D721Med (cell line): Measurements from ENCODE around the gene TBCB.

Experiments used
- DNase-seq: peaks from one replicate; pipeline ENCODE4 v3.0.0; 2011; ENCODE audit warnings: low spot score; ENCODE audit not compliant: insufficient read length
- FAIRE-seq: peaks from 2 replicates; lab custom pipeline; 2011; peaks lifted over from hg19 to GRCh38; lab: Jason Lieb, UNC
- TF ChIP-seq, protein P1 (sequence below): IDR thresholded peaks from 2 replicates; pipeline ENCODE4 v1.5.1; 2012; ENCODE audit warnings: mild to moderate bottlenecking, control low read depth; ENCODE audit not compliant: insufficient read depth; ENCODE audit errors: missing control alignments

The TBCB gene

DNA sequence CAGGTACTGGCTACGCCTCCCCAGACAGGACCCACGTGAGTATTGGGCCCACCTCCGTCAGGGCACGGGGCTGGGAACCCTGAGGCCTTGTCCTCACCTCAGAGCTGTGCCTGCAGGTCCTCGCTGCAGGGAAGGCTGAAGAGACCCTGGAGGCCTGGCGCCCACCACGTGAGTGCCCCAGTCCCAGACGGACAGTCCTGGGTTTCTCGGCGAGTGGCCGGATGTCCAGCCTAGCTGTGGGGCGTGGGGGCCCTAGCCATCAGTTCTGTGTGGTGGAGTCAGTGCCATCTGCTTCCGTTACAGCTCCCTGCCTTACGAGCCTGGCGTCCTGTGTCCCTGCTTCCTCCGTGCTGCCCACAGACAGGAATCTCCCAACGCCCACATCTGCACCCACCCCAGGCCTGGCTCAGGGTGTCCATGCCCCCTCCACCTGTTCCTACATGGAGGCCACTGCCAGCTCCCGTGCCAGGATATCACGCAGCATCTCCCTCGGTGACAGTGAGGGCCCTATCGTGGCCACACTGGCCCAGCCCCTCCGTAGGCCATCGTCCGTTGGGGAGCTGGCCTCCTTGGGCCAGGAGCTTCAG is 12.1 kb upstream of the TBCB start:
- DNase-seq (no peak), FAIRE-seq (no peak)
- TF ChIP-seq, protein P1, sequence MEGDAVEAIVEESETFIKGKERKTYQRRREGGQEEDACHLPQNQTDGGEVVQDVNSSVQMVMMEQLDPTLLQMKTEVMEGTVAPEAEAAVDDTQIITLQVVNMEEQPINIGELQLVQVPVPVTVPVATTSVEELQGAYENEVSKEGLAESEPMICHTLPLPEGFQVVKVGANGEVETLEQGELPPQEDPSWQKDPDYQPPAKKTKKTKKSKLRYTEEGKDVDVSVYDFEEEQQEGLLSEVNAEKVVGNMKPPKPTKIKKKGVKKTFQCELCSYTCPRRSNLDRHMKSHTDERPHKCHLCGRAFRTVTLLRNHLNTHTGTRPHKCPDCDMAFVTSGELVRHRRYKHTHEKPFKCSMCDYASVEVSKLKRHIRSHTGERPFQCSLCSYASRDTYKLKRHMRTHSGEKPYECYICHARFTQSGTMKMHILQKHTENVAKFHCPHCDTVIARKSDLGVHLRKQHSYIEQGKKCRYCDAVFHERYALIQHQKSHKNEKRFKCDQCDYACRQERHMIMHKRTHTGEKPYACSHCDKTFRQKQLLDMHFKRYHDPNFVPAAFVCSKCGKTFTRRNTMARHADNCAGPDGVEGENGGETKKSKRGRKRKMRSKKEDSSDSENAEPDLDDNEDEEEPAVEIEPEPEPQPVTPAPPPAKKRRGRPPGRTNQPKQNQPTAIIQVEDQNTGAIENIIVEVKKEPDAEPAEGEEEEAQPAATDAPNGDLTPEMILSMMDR = no peak

DNA sequence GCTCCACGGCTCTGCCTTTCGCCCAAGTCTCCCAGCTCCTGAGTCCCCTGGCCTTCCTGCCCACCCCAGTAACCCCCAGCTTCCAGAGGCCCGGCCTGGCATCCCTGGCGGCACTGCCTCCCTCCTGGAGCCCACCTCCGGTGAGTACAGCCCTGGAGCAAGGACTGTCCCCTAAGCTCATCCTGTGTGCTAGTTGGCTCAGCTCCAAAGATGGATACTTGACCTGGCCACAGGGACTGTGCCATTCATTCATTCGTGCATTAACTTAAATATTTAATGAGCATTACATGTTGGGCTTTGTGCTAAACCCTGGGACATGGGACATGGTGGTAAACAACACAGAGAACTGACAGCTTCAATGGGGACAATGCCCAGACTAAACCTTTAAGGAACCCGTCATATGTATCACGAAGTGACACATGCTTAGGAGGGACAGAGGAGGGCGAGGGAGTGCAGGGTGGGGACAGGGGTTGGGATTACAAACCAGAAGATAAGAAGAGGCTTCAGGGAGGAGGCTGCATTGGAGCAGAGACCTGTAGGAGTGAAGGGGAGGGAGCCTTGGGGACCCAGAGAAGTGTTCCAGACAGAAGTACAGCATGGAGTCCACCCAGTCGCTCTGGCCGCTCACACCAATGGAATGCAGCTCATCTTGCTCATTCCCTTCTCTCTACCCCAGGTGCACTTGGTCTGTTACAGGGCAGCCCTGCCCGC is 11.3 kb upstream of the TBCB start:
- FAIRE-seq = no peak
- no peak for DNase-seq
- TF ChIP-seq, protein P1 = no peak

DNA sequence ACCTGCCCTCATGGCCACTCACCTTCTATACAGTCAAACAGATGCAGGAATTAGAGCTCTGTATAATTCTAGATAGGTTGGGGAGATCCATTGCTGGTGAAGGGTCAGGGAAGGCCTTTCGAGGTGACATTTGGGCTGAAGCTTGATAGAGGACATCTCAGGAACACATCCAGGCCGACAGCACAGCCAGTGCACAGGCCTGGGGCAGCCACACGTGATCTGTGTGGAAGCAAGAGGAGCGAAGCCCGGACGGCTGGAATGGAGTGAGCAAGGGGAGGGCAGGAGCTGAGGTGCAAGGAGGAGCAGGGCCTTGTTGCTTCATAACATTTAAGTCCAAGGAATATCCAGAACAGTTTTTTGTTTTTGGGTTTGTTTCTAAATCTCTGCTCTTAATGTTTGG is 8.8 kb upstream of the TBCB start:
- DNase-seq (no peak), FAIRE-seq (no peak)
- TF ChIP-seq, protein P1 = no peak

DNA sequence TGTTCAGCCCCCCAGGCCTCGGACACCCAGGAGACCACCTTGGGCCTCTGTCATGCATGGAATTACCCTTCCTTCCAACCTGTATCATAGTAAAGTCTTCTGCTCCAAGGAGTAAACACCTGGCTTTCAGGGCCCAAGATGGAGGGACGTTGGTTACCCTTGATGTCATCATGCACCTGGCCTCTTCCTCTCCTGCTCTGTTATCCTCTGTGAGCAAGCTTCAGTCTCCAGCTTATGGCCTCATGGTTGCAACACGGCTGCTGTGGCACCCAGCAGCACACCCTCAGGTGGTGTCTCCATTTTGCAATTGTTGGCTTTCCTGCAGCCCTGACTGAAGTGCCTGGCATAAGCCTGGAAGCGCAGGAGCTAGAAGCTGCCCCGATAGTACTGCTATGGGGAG is 8.3 kb upstream of the TBCB start:
- no peak for DNase-seq
- no peak for FAIRE-seq
- TF ChIP-seq, protein P1 = no peak

DNA sequence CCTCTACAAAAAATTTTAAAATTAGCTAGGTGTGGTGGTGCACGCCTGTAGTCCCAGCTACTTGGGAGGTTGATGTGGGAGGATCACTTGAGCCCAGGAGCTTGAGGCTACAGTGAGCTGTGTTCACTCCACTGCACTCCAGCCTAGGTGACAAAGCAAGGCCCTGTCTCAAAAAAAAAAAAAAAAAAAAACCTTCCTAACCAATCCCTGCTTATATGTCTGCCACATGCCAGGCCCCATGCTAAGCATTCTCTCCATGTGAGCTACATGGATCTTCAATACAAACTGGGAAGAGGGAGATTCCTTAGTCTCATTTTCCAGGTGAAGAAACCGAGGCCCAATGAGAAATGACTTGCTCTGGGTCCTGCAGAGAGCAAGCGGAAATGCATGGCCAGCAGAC is 6.6 kb upstream of the TBCB start:
- DNase-seq (no peak), FAIRE-seq (no peak)
- TF ChIP-seq, protein P1 = no peak

DNA sequence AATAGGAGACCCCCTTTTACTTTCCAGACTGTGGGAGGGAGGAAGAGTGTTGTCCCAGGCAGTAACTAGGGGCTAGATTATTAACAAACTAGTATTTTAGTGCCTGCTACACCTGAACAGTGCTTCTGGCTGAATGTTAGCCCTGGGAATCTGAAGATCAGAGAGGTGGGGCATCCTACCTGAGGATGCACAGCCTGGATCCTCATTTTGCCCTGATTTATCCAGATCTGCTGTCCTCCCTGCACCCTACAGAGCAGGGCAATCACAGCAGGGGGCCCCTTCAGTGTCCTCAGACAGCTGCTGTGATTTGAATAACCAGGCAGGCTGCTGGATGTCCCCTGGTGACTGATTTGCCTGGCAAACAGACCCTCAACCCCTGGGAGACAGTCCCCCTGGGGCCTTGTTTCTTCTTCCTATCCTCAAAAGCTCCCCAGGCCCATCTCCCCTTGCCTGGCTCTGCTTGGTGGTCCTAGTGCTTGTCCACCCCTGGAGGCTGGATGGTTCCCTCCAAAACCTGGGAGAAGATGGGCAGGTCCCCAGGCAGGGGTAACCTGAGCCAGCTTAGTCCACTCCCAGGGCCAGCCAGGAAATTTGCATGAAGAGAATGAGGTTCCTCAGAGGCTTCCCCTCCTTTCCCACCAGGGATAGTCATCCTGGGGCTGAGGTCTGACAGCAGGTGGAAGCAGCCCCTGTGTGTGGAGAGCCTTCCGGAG is 4.6 kb upstream of the TBCB start, which contains the start of gene OVOL3:
Gene OVOL3 (plus strand): TSS at position 657 of the 713 bp plus-strand sequence. CDS start 60 bp downstream, outside the sequence.
- FAIRE-seq (no peak), DNase-seq (no peak)
- TF ChIP-seq, protein P1 = no peak

DNA sequence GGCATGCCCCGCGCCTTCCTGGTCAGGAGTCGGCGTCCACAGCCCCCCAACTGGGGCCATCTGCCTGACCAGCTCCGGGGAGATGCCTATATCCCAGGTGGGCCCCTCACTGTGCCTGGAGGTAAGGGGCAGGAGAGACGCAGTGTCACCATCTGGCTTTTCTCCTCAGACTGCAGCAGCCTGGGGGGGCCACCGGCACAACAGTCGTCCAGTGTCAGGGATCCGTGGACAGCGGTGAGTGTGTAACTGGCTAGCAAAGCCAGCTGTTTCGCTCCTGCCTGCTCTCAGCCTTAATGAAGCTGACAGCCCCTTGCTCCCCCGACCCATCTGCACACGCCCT is 4.1 kb upstream of the TBCB start:
- DNase-seq (no peak), FAIRE-seq (no peak)
- TF ChIP-seq, protein P1 = no peak
